ENCODE measurements around the gene HNRNPAB. TPM values are rescaled to one million over a fixed set of nuclear protein-coding genes. Genes with fewer than 3 reads are reported as not detected.

Gene HNRNPAB
- total and polyA plus RNA-seq, 2 experiments from 2014 or later: 47.6 to 117 TPM

DNA sequence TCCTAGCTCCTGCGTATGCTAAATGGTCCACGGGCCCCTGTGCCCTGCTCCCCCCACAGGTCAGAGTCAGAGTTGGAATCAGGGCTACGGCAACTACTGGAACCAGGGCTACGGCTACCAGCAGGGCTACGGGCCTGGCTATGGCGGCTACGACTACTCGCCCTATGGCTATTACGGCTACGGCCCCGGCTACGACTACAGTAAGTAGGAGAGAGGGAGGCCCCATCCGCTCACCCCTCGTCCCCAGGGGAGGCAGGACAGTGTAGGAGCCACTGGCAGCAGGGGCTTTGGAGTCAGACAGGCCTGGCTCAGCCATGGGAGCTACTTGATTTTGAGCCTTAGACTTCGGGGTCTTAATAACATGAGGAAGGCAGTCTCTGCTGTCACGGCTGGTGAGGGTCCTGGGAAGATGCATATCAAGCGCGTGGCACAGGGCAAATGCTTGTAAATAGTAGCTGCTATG lies 5.8 kb downstream of the HNRNPAB start:
- in situ Hi-C loops (cut with MboI): no loop called here
- peaks cover 69% of the 10 kb centered on the region for H3K79me2 ChIP-seq (ENCODE audit: insufficient read depth)
- H3K27ac ChIP-seq: no peak overlapping the region
- peaks cover 25% of the 10 kb centered on the region for H4K20me1 ChIP-seq (ENCODE audit: insufficient read depth)
- 85% methylated on average over 18 of the region's 18 CpGs for WGBS, 2 experiments (ENCODE audit: low coverage in 1 of 2, low lambda C conversion rate in 2 of 2, missing lambda C conversion rate in 2 of 2)
- no peaks in the 10 kb centered on the region for H3K27me3 ChIP-seq (replicated peaks; ENCODE audit: insufficient read depth)
- H3K9me2 ChIP-seq (ENCODE audit: insufficient read depth): no peaks in the 10 kb centered on the region
- DNase-seq: no peak
- H3K9ac ChIP-seq: no peak overlapping the region
- H3K4me2 ChIP-seq (ENCODE audit: unreplicated experiment): no peak overlapping the region
- no peak for TF ChIP-seq EZH2phosphoT487 (IDR thresholded peaks at IDR 0.05; ENCODE audit: insufficient read depth, low read depth)
- no peak for TF ChIP-seq EZH2 (IDR thresholded peaks at IDR 0.05; ENCODE audit: insufficient read depth, poor library complexity, severe bottlenecking)
- H3K36me3 ChIP-seq (ENCODE audit: low read depth): peaks cover 63% of the 10 kb centered on the region; the same call in 1 of the 2 replicates
- H3K4me1 ChIP-seq (ENCODE audit: insufficient read depth): peaks cover 16% of the 10 kb centered on the region; the same call in 1 of the 2 replicates
- no peak overlapping the region for H3K4me3 ChIP-seq
- H3K9me3 ChIP-seq (ENCODE audit: low read depth): no peaks in the 10 kb centered on the region
- no peak overlapping the region for H2AFZ ChIP-seq
- peaks cover 68% of the 10 kb centered on the region for H3F3A ChIP-seq (ENCODE audit: insufficient read depth)

DNA sequence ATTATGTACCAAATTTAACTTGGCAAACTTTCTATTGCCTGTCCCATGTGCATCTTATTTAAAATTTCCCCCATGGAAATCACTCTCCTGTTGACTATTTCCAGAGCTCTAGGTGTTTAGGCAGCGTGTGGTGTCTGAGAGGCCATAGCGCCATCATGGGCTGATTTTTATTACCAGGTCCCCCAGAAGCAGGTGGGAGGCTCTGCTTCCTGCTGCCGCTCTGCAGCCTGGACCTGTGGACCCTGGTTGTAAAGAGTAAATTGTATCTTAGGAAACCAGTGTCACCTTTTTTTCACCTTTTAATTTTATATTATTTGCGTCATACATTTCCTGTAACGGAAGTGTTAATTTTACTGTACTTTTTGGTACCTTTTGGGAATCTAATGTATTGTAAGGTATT lies 6.4 kb downstream of the HNRNPAB start:
- TF ChIP-seq EZH2 (IDR thresholded peaks at IDR 0.05; ENCODE audit: insufficient read depth, poor library complexity, severe bottlenecking) (no peak), EZH2phosphoT487 (IDR thresholded peaks at IDR 0.05; ENCODE audit: insufficient read depth, low read depth) (no peak)
- H3K27ac ChIP-seq: no peak overlapping the region
- WGBS, 2 experiments (ENCODE audit: low coverage in 1 of 2, low lambda C conversion rate in 2 of 2, missing lambda C conversion rate in 2 of 2): 89 to 95% methylated on average over 5 of the region's 5 CpGs

GRCh38 chr5:178211095-178212048 lies 7.0 kb downstream of the HNRNPAB start:
- peaks cover 9% of the 10 kb centered on the region; the same call in 1 of the 2 replicates for H3K4me1 ChIP-seq (ENCODE audit: insufficient read depth)
- no peaks in the 10 kb centered on the region for H3K27me3 ChIP-seq (replicated peaks; ENCODE audit: insufficient read depth)
- no peak overlapping the region for H3K27ac ChIP-seq
- no peaks in the 10 kb centered on the region for H3K9me2 ChIP-seq (ENCODE audit: insufficient read depth)
- TF ChIP-seq EZH2 (IDR thresholded peaks at IDR 0.05; ENCODE audit: insufficient read depth, poor library complexity, severe bottlenecking): no peak
- no peak for TF ChIP-seq EZH2phosphoT487 (IDR thresholded peaks at IDR 0.05; ENCODE audit: insufficient read depth, low read depth)
- H3F3A ChIP-seq (ENCODE audit: insufficient read depth): peaks cover 57% of the 10 kb centered on the region
- in situ Hi-C loops (cut with MboI): no loop called here
- H4K20me1 ChIP-seq (ENCODE audit: insufficient read depth): peaks cover 15% of the 10 kb centered on the region
- WGBS, 2 experiments (ENCODE audit: low coverage in 1 of 2, low lambda C conversion rate in 2 of 2, missing lambda C conversion rate in 2 of 2): 66 to 72% methylated on average over 8 of the region's 8 CpGs
- no peak overlapping the region for H3K9ac ChIP-seq
- H3K79me2 ChIP-seq (ENCODE audit: insufficient read depth): peaks cover 56% of the 10 kb centered on the region
- H3K4me3 ChIP-seq: no peak overlapping the region
- peaks cover 58% of the 10 kb centered on the region; the same call in 1 of the 2 replicates for H3K36me3 ChIP-seq (ENCODE audit: low read depth)
- no peaks in the 10 kb centered on the region for H3K9me3 ChIP-seq (ENCODE audit: low read depth)
- no peak overlapping the region for H2AFZ ChIP-seq
- no peak for DNase-seq
- H3K4me2 ChIP-seq (ENCODE audit: unreplicated experiment): no peak overlapping the region

More for the DNA sequence above, 6.4 kb downstream of the HNRNPAB start:
- H4K20me1 ChIP-seq (ENCODE audit: insufficient read depth): peaks cover 22% of the 10 kb centered on the region
- H3K79me2 ChIP-seq (ENCODE audit: insufficient read depth): peaks cover 63% of the 10 kb centered on the region
- peaks cover 64% of the 10 kb centered on the region for H3F3A ChIP-seq (ENCODE audit: insufficient read depth)
- no peaks in the 10 kb centered on the region for H3K27me3 ChIP-seq (replicated peaks; ENCODE audit: insufficient read depth)
- peaks cover 63% of the 10 kb centered on the region; the same call in 1 of the 2 replicates for H3K36me3 ChIP-seq (ENCODE audit: low read depth)
- in situ Hi-C loops (cut with MboI): no loop called here
- no peak overlapping the region for H3K9ac ChIP-seq
- H2AFZ ChIP-seq: no peak overlapping the region
- DNase-seq: no peak
- no peak overlapping the region for H3K4me2 ChIP-seq (ENCODE audit: unreplicated experiment)
- H3K4me3 ChIP-seq: no peak overlapping the region
- H3K4me1 ChIP-seq (ENCODE audit: insufficient read depth): peaks cover 16% of the 10 kb centered on the region; the same call in 1 of the 2 replicates
- H3K9me2 ChIP-seq (ENCODE audit: insufficient read depth): no peaks in the 10 kb centered on the region
- no peaks in the 10 kb centered on the region for H3K9me3 ChIP-seq (ENCODE audit: low read depth)

DNA sequence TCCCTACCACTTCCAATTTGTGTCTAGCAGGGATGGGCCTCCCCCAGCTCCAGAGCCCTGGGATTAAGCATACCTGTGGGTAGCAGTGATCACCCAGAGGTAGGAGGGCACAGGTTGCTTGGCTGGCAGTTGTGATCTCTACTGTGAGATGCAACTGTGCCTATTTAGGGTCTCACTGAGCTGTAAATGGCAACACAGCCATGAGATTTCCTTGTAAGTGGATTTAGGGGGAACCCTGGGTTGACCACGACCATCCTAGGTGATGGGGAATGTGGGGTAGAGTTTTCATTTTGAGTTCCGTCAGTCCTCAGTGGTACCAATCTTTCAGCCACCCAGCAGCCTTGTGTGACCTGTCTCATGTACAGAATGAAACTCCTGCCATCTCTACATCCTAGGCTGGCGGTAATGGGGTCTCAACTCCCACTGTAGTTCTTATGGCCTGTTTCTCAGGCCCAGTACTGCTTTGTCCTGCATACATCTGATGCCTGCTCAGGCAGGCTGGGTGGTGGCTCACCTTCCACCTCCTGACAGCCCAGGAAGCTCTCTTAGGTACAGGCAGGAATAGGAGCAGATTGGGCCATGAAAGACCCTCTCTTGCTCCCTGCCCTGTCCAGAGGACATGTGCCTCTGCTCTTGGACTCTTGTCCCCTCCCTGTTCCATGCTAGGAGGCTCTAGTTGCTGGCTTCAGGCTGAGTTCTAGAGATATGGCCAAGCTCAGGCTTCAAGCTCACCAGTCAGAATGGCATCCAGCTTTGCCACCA lies 8.1 kb downstream of the HNRNPAB start:
- H3K9ac ChIP-seq: no peak overlapping the region
- peaks cover 46% of the 10 kb centered on the region for H3K79me2 ChIP-seq (ENCODE audit: insufficient read depth)
- H3K4me2 ChIP-seq (ENCODE audit: unreplicated experiment): no peak overlapping the region
- H3K9me3 ChIP-seq (ENCODE audit: low read depth): no peaks in the 10 kb centered on the region
- no peaks in the 10 kb centered on the region for H3K27me3 ChIP-seq (replicated peaks; ENCODE audit: insufficient read depth)
- H3K4me3 ChIP-seq: no peak overlapping the region
- H2AFZ ChIP-seq: no peak overlapping the region
- peaks cover 54% of the 10 kb centered on the region; the same call in 1 of the 2 replicates for H3K36me3 ChIP-seq (ENCODE audit: low read depth)
- in situ Hi-C loops (cut with MboI): no loop called here
- no peaks in the 10 kb centered on the region for H3K9me2 ChIP-seq (ENCODE audit: insufficient read depth)
- no peak for DNase-seq
- H3F3A ChIP-seq (ENCODE audit: insufficient read depth): peaks cover 51% of the 10 kb centered on the region
- H3K27ac ChIP-seq: no peak overlapping the region
- WGBS, 2 experiments (ENCODE audit: low coverage in 1 of 2, low lambda C conversion rate in 2 of 2, missing lambda C conversion rate in 2 of 2): 79 to 86% methylated on average over 3 of the region's 3 CpGs
- H3K4me1 ChIP-seq (ENCODE audit: insufficient read depth): no peaks in the 10 kb centered on the region
- TF ChIP-seq EZH2phosphoT487 (IDR thresholded peaks at IDR 0.05; ENCODE audit: insufficient read depth, low read depth) (no peak), EZH2 (IDR thresholded peaks at IDR 0.05; ENCODE audit: insufficient read depth, poor library complexity, severe bottlenecking) (no peak)
- H4K20me1 ChIP-seq (ENCODE audit: insufficient read depth): peaks cover 6% of the 10 kb centered on the region
